Measurements from ENCODE around the gene RIN3.

- TF ChIP-seq CTCF (IDR thresholded peaks at IDR 0.05 in 2 of 3, conservative IDR thresholded peaks at IDR 0.05 in 1 of 3; ENCODE audit: control insufficient read depth in 2 of 3, extremely low read depth in 1 of 3, insufficient read depth in 1 of 3, low read depth in 3 of 3, low read length in 3 of 3) (no peak), BMI1 (IDR thresholded peaks at IDR 0.05; ENCODE audit: borderline replicate concordance) (no peak), ZNF274 (IDR thresholded peaks at IDR 0.05; ENCODE audit: insufficient read depth, insufficient read length) (no peak), MEF2A (IDR thresholded peaks at IDR 0.05; ENCODE audit: insufficient read depth, low read depth, low read length) (no peak), SUZ12 (IDR thresholded peaks at IDR 0.05; ENCODE audit: unreplicated experiment) (no peak)
Measured at GRCh38 chr14:92464716-92465115, 48.9 kb upstream of the RIN3 start.
